Kidney epithelial cell (primary cell): Measurements from ENCODE around the gene GPR35. TPM values are rescaled to one million over a fixed set of nuclear protein-coding genes. Genes with fewer than 3 reads are reported as not detected.
"Not testable (repeated sequence)": the region's sequence is repeated elsewhere in the genome, so short reads cannot be mapped to it uniquely, and the experiment has no call there.

Experiments
- DNase-seq: peaks from one replicate; pipeline ENCODE4 v3.0.0-alpha.2; 2010; ENCODE audit warnings: low read depth
- H3K27me3 ChIP-seq: 2 replicates; pipeline ENCODE4 v1.6.0; 2011; ENCODE audit warnings: low read length; ENCODE audit not compliant: control insufficient read depth, insufficient read depth
- H3K36me3 ChIP-seq: 2 replicates; pipeline ENCODE4 v1.5.1; 2011; ENCODE audit warnings: low read length; ENCODE audit not compliant: control insufficient read depth, insufficient read depth
- H3K4me3 ChIP-seq: 2 replicates; pipeline ENCODE4 v1.5.1; 2011; ENCODE audit warnings: low read depth, mild to moderate bottlenecking, control low read depth, low read length
- total RNA-seq: library from RNA; depleted of rRNA; stranded (reverse); fragments of >200 nt; gene quantifications from 2 replicates; pipeline ENCODE4 v1.2.3, GENCODE V29; 2015
- TF ChIP-seq, protein P1 (sequence below): IDR thresholded peaks from 2 replicates; pipeline ENCODE4 v1.5.1; 2011; ENCODE audit warnings: mild to moderate bottlenecking, moderate library complexity, low read length, control low read depth, inconsistent platforms; ENCODE audit not compliant: insufficient read depth, poor library complexity, severe bottlenecking

The GPR35 gene
- total RNA-seq, 1 donor from 2014 or later: 1.3 TPM

DNA sequence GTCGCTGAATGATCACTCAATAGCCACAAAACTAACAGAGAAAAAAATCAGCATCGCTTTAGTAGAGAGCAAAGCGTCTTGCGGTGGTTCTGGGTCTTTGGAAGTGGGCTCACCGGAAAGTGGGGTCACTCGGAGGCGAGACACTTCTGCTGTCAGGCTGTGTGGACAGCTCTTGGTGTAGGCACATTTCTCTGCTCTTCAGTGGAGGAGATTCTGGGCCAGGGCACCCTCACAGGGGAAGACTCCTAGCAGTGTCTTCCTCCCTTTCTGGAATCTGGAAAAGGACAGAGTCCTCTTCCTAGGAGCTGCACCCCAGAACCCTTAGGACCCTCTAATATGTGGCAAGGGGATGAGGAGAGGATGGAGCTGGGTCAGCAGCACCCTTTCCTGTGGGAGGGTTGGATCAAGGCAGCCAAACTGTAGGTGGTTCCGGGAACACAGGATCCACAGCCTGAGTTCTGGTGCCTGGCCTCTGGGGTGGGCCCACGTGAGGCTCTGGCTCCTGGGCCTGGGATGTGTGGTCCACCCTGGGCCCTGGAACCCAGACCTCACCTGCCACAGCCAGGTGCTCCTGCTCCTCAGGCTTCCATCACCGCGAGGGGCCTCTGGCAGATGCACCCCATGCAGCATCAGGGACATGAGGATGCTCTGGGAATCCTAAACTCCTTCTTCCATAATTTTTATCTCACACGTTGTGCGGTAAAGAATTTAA is 25.1 kb downstream of the GPR35 start:
- TF ChIP-seq, protein P1, sequence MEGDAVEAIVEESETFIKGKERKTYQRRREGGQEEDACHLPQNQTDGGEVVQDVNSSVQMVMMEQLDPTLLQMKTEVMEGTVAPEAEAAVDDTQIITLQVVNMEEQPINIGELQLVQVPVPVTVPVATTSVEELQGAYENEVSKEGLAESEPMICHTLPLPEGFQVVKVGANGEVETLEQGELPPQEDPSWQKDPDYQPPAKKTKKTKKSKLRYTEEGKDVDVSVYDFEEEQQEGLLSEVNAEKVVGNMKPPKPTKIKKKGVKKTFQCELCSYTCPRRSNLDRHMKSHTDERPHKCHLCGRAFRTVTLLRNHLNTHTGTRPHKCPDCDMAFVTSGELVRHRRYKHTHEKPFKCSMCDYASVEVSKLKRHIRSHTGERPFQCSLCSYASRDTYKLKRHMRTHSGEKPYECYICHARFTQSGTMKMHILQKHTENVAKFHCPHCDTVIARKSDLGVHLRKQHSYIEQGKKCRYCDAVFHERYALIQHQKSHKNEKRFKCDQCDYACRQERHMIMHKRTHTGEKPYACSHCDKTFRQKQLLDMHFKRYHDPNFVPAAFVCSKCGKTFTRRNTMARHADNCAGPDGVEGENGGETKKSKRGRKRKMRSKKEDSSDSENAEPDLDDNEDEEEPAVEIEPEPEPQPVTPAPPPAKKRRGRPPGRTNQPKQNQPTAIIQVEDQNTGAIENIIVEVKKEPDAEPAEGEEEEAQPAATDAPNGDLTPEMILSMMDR: no peak
- H3K27me3 ChIP-seq: peaks cover 32% of the 10 kb centered on the region
- DNase-seq: no peak
- H3K4me3 ChIP-seq: no peak overlapping the region
- H3K36me3 ChIP-seq: no peaks in the 10 kb centered on the region

DNA sequence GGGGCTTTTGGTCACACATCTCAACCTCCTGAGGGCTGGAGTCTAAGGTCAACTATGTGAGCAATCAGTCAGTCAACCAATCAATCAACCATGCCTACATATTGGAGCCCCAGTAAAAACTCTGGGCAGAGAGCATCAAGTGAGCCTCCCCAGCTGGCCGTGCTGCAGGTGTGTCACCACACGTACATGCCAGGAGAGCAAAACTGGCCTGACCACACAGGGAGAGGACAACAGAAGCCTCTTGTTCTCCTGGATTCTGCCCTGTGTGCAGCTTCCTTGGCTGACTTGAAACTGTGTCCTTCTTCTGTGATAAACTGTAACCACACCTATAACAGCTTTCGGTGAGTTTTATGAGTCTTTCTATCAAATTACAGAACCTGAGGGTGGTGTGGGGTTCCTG is 25.9 kb downstream of the GPR35 start:
- DNase-seq: no peak
- TF ChIP-seq, protein P1: no peak
- Histone ChIP-seq H3K4me3 (no peak overlapping the region), H3K27me3 (peaks cover 29% of the 10 kb centered on the region), H3K36me3 (no peaks in the 10 kb centered on the region)

DNA sequence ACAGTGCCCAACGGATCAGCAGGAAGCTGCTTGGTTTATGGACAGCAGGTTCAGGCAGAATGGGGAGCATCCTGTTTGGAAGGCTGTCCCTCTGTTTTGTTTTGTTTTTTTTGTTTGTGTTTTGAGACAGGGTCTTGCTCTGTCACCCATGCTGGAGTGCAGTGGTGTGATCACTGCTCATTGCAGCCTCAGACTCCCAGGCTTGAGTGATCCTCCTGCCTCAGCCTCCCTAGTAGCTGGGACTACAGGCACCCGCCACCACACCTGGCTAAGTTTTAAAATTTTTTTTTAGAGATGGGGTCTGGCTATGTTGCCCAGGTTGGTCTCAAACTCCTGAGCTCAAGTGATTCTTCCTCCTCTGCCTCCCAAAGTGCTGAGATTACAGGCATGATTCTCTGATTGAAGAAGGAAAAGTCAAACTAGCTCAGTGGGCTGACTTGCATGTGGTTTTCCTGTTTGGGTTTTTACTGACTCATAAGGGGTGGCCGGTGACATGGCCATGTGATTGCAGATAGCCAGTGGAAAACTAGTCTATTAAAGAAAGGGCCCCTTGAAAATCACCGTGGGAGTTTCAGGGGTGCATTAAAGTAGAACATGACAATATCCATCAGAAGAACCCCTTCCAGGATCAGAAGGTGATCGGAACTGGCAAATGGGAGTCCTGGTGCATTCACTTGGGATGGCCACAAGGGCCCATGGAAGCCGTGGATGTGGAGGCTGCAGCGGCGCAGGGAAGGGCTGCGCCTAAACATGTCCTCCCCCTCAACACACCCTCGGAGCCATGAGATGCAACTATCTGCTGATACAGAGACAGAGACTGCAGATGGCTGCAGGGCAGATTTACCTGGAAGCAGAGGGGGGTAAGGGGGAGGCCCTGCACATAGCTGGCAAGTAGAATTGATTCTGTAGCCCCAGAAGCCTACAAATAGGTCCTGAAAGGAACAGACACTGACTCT is 30.9 kb downstream of the GPR35 start:
- no peak overlapping the region for H3K4me3 ChIP-seq
- TF ChIP-seq, protein P1: no peak
- DNase-seq: no peak
- peaks cover 5% of the 10 kb centered on the region for H3K27me3 ChIP-seq
- H3K36me3 ChIP-seq: no peaks in the 10 kb centered on the region

DNA sequence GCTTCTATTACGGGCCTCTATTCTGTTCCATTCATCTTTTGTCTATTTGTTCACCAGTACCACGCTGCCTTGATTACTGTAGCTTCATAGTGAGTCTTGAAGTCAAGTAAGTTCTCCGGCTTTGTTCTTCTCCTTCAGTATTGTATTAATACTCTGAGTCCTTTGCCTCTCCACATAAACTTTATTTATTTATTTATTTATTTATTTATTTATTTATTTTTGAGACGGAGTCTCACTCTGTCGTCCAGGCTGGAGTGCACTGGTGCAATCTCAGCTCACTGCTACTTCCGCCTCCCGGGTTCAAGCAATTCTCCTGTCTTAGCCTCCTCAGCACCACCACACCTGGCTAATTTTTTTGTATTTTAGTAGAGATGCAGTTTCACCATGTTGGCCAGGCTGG is 34.6 kb downstream of the GPR35 start:
- H3K27me3 ChIP-seq, H3K36me3 ChIP-seq, DNase-seq, H3K4me3 ChIP-seq: not testable (repeated sequence)

DNA sequence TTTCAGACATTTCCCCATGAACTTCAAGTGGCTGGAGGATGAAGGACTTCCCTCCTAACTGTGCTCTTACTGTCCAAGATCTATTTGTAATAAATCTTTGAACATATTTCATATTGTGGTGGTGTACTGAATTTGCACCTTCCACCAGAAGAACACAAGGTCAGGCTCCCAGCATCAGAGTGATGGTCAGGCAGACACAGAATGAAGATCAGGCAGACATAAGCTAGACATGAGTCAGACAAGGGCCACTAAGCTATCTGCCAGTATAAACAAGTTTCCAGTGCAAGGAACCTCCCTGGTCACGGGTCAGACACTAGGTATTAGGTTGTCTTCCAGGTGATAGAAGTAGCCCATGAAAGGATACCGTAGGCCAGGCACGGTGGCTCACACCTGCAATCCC is 37.4 kb downstream of the GPR35 start:
- DNase-seq: no peak
- TF ChIP-seq, protein P1: no peak
- no peak overlapping the region for H3K4me3 ChIP-seq
- H3K27me3 ChIP-seq: peaks cover 5% of the 10 kb centered on the region
- no peaks in the 10 kb centered on the region for H3K36me3 ChIP-seq

DNA sequence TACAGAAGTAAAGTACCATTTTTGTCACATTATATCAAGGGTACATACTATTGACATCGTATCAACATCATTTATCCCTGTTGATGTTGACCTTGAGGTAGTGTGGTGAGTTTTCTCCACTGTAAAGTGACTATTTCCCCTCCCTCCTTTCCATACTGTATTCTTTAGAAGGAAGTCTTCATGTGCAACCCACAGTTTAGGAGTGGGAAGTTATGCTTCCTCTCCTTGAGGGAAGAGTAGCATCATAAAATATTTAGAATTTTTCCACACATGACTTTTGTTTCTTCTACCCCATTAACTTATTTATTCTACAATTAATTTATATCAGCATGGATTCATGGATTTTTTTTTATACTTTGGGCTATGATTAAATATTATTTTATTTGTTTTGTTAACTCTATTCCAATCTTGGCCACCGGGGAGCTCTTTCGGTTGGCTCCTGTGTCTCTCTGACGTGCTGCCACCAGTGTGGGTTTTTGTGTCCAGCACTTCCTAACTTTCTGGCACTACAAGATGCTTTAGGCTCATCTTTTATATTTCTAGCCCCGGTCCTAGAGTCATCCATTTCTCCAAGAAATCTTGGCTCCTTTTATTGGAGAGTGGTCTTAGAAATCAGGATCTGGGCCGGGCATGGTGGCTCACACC is 38.4 kb downstream of the GPR35 start:
- H3K27me3 ChIP-seq: peaks cover 5% of the 10 kb centered on the region
- TF ChIP-seq, protein P1: no peak

More for the DNA sequence above, 38.4 kb downstream of the GPR35 start:
- H3K4me3 ChIP-seq: no peak overlapping the region
- no peaks in the 10 kb centered on the region for H3K36me3 ChIP-seq
- DNase-seq: no peak
